ENCODE measurements around the gene MYH11.
A peak's percentile ranks its signal among the peaks of the same experiment; 100 is the strongest.

Gene MYH11

DNA sequence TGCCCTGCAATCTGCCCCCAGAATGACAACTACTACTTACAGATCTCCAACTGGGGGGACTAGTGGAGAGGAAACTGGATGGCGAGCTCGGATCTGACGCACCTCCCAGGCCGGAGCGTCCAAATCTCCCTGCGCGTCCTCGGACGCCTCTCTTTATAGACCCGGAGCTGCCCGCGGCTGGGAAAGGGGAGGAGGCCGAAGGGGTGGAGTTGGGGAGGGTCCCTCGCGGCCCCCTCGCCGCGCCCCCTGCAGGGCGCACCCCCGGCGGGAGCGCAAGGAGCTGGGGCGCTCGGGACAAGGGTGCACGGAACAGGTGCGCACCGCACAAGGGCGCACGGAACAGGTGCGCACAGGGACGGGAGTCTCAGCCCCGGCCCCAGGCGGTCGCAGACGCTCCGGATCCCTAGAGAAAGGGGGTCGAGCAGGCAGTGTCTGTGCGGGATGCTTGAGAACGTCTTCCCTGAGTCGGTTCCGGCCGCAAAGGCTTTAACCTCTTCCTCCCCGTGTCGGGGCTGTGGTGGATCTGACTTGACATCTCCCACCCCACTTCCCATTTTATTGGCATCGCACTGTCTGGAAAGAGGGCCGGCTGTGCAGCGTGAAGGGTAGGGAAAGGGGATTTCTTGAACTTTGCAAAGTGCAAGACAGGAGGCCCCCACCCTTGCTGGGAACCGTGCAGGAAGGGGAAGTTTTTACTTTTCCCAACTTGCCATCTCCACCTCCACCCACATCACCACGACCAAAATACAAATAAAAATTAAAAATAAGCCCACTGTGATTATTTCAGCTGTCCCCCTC, at the start of gene MYH11:
Gene MYH11, minus strand, starts transcription at position 128 of the 798 bp plus-strand sequence. CDS start 18,776 bp downstream, outside the sequence.
- peak in 1 of 2 donors; percentile 4 for DNase-seq

- no peak for DNase-seq
Observed at GRCh38 chr16:15906439-15906838, 49.6 kb upstream of the MYH11 start.

DNA sequence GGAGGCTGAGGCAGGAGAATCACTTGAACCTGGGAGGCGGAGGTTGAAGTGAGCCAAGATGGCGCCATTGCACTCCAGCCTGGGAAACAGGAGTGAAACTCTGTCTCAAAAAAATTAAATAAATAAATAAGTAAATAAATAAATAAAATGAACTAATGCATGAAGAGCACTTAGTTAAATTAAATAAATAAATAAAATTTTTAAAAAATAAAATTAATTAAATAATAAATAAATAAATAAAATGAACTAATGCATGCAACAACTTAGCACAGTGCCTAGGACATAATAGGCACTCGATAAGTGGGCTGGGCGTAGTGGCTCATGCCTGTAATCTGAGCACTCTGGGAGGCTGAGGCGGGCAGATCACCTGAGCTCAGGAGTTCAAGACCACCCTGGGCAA, 47.1 kb upstream of the MYH11 start:
- DNase-seq, result no peak

DNA sequence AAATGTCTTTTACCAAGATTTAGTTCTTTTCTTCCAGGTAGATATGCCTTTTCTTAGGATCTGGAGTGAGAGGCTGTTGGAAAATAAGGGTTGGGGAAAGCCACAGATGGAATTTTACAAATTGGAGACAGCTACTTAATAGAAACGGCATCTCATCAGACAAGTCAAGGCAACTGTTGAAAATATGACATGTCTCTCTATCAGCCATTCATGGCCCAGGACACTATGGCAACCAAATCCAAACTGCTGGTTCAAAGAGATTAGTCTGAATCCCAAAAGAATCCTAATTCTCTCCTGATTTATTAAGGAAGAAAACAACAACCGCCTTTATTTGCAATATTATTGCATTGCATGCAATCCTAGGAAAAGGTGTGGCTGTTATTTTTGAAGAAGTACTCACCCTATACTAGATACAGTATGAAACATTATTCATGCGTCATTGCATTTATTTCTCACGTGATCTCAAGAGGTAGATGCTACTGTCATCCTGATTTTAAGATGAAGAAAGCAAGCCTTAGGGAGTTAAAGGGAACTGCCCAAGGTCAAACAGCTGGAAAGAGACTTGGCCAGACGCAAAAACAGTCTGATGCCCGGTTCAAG, 44.2 kb upstream of the MYH11 start:
- no peak for DNase-seq

- DNase-seq, result no peak
Observed at GRCh38 chr16:15900357-15900756, 43.5 kb upstream of the MYH11 start.

GRCh38 chr16:15899538-15900100, 42.8 kb upstream of the MYH11 start:
- peak; percentile 25 to 47 for DNase-seq

- DNase-seq, result no peak
Observed at GRCh38 chr16:15898654-15899053, 41.8 kb upstream of the MYH11 start.

DNA sequence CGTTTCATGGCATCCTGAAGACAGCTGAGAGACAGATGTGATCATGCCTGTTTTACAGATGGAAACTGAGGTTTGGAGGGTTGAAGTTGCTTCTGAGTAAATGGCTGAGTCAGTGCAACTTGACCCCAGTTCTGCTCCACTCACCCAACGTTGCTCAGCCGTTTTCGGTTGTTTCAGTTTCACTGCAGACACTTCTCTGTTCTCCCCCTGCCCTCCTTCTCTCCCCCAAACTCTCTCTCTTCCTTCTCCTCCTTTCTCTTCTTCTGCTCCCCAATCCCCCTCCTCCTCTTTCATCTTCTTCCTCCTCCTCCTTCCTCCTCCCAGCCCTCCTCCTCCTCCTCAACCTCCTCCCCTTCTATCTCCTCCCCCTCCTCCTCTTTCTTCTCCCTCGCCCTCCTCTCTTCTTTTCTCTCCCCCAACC, 41.0 kb upstream of the MYH11 start:
- peak; percentile 33 to 50 for DNase-seq

DNA sequence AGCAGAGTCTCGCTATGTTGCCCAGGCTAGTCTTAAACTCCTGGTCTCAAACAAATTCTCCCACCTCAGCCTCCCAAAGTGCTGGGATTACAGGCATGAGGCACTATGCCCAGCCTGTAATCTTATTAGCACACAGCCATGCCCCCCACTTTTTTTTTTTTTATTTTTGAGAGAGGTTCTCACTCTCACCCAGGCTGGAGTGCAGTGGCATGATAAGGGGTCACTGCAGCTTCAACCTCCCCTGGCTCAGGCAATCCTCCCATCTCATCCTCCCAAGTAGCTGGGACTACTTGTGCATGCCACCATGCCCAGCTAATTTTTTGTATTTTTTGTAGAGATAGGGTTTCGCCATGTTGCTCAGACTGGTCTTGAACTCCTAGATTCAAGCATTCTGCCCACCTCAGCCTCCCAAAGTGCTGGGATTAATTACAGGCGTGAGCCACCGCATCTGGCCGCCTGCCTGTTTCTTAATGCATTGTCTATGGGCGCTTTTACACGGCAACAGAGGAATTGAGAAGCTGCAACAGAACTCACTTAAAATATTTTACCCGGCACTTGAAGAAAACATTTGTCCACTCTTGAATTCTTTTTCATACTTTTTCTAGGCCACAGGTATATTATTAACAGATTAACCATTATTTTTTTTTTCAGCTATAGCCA, 40.4 kb upstream of the MYH11 start:
- DNase-seq, result no peak

DNA sequence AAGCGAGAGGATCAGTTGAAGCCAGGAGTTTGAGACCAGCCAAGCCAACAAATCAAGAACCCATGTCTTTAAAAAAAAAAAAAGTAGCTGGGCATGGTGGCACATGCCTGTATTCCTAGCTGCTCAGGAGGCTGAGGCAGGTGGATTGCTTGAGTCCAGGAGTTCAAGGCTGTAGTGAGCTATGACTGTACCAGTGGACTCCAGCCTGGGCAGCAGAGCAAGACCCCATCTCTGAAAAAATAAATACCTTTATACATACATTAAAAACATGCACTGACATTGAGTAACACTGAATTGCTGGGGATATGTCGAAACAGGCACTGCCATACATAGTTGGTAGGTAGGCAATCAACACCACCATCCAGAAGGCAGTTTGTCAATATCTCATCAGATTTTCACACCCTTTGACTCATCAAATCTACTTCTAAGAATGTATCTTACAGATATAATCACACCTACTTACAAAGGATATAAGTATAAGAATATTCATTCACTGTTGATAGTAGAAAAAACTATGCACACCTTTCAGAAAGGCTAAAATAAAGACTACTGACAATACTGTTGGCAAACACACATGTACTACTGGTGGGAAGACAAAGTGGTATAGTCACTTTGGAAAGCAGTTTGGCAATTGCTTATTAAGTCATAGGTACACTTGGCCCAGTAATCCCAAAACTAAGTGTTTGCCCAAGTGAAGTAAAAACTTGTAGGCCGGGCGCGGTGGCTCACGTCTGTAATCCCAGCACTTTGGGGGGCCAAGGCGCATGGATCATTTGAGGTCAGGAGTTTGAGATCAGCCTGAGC, 37.9 kb upstream of the MYH11 start:
- no peak for DNase-seq

GRCh38 chr16:15891508-15891907, 34.7 kb upstream of the MYH11 start:
- DNase-seq, result no peak

- peak; percentile 100 for DNase-seq
Observed at GRCh38 chr16:15888072-15888976, 31.5 kb upstream of the MYH11 start, which contains the start of gene CEP20. Gene CEP20, minus strand, starts transcription at chr16:15888603. Its CDS starts 18 bp downstream, at chr16:15888585.

- no peak for DNase-seq
Observed at GRCh38 chr16:15887283-15887682, 30.5 kb upstream of the MYH11 start.

DNA sequence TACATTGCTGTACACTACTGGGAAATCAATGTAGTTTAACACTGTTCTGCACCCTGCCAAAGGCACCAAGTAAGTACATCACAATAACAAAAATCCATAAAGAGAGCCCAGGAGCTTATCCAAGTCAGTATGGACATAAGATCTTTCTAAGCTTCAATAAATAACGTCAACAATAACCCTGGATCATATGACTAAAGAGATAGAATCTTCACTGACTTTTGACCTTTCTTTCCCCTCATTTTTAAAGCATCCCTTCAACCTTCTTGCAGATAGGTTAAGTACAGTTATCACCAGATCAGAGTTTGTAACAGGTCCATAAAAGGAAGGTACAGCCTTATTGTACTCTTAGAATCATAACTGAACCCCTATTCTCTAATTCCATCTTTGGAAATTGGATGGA, 29.2 kb upstream of the MYH11 start:
- no peak for DNase-seq

DNA sequence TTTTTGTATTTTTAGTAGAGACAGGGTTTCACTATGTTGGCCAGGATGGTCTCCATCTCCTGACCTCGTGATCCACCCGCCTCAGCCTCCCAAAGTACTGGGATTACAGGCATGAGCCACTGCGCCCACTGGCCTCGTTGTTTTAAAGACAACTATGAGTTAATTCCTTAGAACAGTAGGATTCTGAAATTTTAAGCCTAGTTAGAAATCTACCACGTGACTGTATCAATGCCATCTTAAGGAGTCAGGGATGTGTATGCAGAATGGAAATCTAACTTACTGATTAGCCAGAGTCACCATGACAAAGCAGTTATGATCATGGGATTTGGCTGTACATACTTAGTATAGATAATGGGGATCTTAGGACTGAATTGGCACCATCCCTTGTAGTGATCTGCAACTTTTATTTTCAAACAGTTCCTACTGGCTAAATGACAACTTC, 28.8 kb upstream of the MYH11 start:
- DNase-seq, result no peak

DNA sequence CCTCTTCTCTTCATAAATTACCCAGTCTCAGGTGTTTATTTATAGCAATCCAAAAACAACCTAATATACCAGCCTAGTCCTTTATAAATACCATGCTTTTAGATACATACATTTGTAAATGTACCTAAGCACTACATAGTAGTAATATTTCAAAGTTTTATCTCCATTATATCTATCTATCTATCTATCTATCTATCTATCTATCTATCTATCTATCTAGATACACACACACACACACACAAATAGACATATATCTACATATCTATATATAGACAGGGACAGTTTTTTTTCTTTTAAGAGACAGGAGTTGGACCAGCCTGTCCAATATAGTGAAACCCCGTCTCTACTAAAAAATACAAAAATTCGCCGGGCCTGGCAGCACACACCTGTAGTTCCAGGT, 25.7 kb upstream of the MYH11 start:
- no peak for DNase-seq

DNA sequence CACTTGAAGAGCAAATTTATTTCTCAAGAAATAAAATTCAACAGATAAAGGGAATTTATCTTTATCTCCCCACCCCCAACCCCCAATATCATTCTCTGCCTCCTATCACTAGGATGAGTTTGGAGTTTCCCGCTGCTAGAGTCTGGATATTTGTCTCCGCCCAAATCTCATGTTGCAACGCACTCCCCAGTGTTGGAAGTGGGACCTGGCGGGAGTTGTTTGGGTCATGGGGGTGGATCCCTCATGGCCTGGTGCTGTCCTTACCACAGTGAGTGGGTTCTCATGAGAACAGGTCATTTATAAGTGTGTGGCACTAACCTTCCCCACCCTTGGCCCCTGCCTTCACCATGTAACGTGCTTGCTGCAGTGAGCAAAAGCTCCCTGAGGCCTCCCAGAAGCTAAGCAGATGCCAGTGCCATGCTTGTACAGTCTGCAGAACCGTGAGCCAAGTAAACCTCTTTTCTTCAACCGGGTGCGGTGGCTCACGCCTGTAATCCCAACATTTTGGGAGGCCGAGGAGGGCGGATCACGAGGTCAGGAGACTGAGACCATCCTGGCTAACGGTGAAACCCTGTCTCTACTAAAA, 25.1 kb upstream of the MYH11 start:
- no peak for DNase-seq

- DNase-seq, result no peak
Observed at GRCh38 chr16:15880434-15881308, 23.8 kb upstream of the MYH11 start.

DNA sequence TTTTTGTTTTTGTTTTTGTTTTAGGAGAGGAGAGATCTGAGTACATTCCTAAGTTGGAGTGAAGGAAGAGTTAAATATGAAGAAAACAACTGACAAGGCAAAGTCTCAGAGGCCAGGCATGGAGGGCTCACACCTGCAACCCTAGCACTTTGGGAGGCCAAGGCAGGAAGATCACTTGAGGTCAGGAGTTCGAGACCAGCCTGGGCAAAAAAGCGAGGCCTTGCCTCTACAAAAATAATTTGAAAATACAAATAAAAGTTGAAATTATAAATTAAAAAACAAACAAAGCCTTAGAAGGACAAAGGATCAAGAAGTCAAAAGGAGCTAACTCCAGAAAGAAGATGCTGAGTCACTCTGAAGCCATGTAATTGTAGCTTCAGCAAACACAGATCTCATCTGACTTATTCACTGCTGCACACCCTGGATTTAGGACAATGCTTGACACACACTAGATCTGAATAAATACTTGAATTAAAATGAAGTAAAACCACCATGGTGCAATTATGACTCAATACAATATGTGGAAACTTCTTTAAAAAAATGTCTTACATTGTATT, 22.5 kb upstream of the MYH11 start:
- no peak for DNase-seq

DNA sequence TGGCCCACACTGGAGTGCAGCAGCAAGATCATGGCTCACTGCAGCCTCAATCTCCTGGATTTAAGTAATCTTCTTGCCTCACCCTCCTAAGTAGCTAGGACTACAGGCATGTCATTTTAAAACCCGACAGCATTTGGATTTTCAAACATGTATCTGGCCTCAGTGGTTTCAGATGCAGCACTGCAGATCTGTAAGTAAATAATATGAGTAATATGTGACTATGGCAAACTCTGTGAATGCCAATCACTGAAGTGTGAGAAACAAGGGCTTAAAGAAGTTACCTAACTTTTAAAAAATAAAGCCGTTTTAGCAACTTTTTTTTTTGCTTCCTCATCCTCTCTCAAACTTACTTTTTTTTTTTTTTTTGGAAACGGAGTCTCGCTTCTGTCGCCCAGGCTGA, 19.7 kb upstream of the MYH11 start:
- DNase-seq, result no peak
